ENCODE data around the gene THSD4.

The THSD4 gene

GRCh38 chr15:71825021-71825730 is 709.9 kb downstream of the THSD4 start:
- DNase-seq, result no peak

- DNase-seq, result no peak
Observed at GRCh38 chr15:71826196-71826595, 710.9 kb downstream of the THSD4 start.

- DNase-seq, result no peak
Observed at GRCh38 chr15:71830981-71831380, 715.7 kb downstream of the THSD4 start.
